Lung (tissue), 12 donors: ENCODE measurements around the gene COL4A2. TPM values are rescaled to one million over a fixed set of nuclear protein-coding genes. Genes with fewer than 3 reads are reported as not detected.

Experiments used
- ATAC-seq: fragments of 200-7000 bp; cut with Tn5 transposase; one replicate; pipeline ENCODE4 v1.9.1; 2020; ENCODE audit warnings: moderate number of reproducible peaks; ENCODE audit not compliant: insufficient read depth, low FRiP score
- DNase-seq, 3 donors: peaks; one replicate each; pipeline ENCODE4 v3.0.0-alpha.2; 2013 to 2017
- H3K27ac ChIP-seq, 2 donors: one replicate each; pipeline ENCODE4 v1.5.1; 2013; ENCODE audit warnings: mild to moderate bottlenecking in 2 of 2, moderate library complexity in 2 of 2, control low read depth in 1 of 2, inconsistent platforms in 1 of 2, low read depth in 1 of 2, low read length in 1 of 2
- H3K27me3 ChIP-seq, 3 donors: one replicate each; pipeline ENCODE4 v1.5.1; 2013; ENCODE audit warnings: low read length in 2 of 3; ENCODE audit not compliant: control insufficient read depth in 3 of 3, insufficient read depth in 3 of 3
- H3K36me3 ChIP-seq, 4 donors: one replicate each; pipeline ENCODE4 v1.5.1; 2013; ENCODE audit warnings: low read length in 4 of 4, mild to moderate bottlenecking in 1 of 4, moderate library complexity in 1 of 4; ENCODE audit not compliant: control insufficient read depth in 4 of 4, insufficient read depth in 4 of 4
- H3K4me1 ChIP-seq, 5 donors: one replicate each; pipeline ENCODE4 v1.5.1; 2013; ENCODE audit warnings: low read length in 5 of 5, mild to moderate bottlenecking in 2 of 5, moderate library complexity in 1 of 5; ENCODE audit not compliant: control insufficient read depth in 5 of 5, insufficient read depth in 5 of 5
- H3K4me3 ChIP-seq: one replicate; pipeline ENCODE4 v1.5.1; 2013; ENCODE audit warnings: mild to moderate bottlenecking, control low read depth, moderate library complexity
- H3K9ac ChIP-seq, 2 donors: one replicate each; pipeline ENCODE4 v1.5.1; 2013; ENCODE audit warnings: low read length in 2 of 2, control low read depth in 1 of 2; ENCODE audit not compliant: insufficient read depth in 1 of 2
- H3K9me3 ChIP-seq, 4 donors: one replicate each; pipeline ENCODE4 v1.5.1; 2013; ENCODE audit warnings: low read length in 3 of 4, mild to moderate bottlenecking in 1 of 4, moderate library complexity in 1 of 4; ENCODE audit not compliant: control insufficient read depth in 4 of 4, insufficient read depth in 3 of 4
- CTCF ChIP-seq: IDR thresholded peaks from 2 replicates; pipeline ENCODE4 v1.5.1; 2012; ENCODE audit warnings: mild to moderate bottlenecking; ENCODE audit errors: control extremely low read depth, extremely low read depth
- WGBS, 2 donors: extraction: QIAGEN DNeasy Blood & Tissue Kit; methylation state at CpG; one replicate each; pipeline ENCODE4 v1.1.7; 2013; 5-methylcytosine and 5-hydroxymethylcytosine counted together
- polyA plus RNA-seq, 2 donors: library from polyadenylated mRNA; stranded (reverse); fragments of 200-250 nt; gene quantifications; one replicate each; pipeline ENCODE4 v1.2.1, GENCODE V29; 2013
- total RNA-seq, 2 donors: library from RNA; depleted of rRNA in 1 of 2; stranded (reverse); fragments of >200 nt in 1 of 2; gene quantifications; one replicate each; pipeline ENCODE4 v1.2.1, GENCODE V29; 2014 to 2021
- donor health status: control.
- donor health status: control.
- donor health status: Bipolar disorder and iron deficiency.
- donor health status: healthy.
- donor health status: DM: yes; HTN: yes; CAD: no.

COL4A2 gene
- total and polyA plus RNA-seq, 4 donors: 169 to 627 (median 339) TPM

GRCh38 chr13:110506396-110506795, 199.3 kb downstream of the COL4A2 start:
- 76 to 86% methylated on average over 18 of the region's 18 CpGs for WGBS, 2 donors
- H3K9ac ChIP-seq: no peak overlapping the region
- peaks cover 19 to 50% (median 33%) of the 10 kb centered on the region in 4 donors for H3K36me3 ChIP-seq
- no peaks in the 10 kb centered on the region for H3K27me3 ChIP-seq
- no peak overlapping the region for H3K4me3 ChIP-seq
- no peak for TF ChIP-seq CTCF
- DNase-seq: peak in 2 of 3 donors; percentile 27 to 32
- peaks cover 0 to 30% (median 5%) of the 10 kb centered on the region in 5 donors for H3K4me1 ChIP-seq
- peak overlapping the region; percentile 10 to 61 for H3K27ac ChIP-seq
- no peak for ATAC-seq
- H3K9me3 ChIP-seq: no peaks in the 10 kb centered on the region

- Histone ChIP-seq H3K27me3 (no peaks in the 10 kb centered on the region), H3K27ac (peak overlapping the region; percentile 64 to 71), H3K9me3 (no peaks in the 10 kb centered on the region), H3K4me1 (peaks cover 0 to 30% (median 5%) of the 10 kb centered on the region in 5 donors), H3K9ac (no peak overlapping the region), H3K4me3 (no peak overlapping the region), H3K36me3 (peaks cover 16 to 53% (median 33%) of the 10 kb centered on the region in 4 donors)
- ATAC-seq (peak; percentile 60), DNase-seq (peak; percentile 52 to 83 (median 66))
- TF ChIP-seq CTCF: no peak
- 49 to 65% methylated on average over 17 of the region's 17 CpGs for WGBS, 2 donors
These were observed 199.9 kb downstream of the COL4A2 start for GRCh38 chr13:110506859-110507566.

- Histone ChIP-seq H3K36me3 (peaks cover 23 to 53% (median 30%) of the 10 kb centered on the region in 4 donors), H3K4me1 (peaks cover 0 to 30% (median 5%) of the 10 kb centered on the region in 5 donors), H3K9ac (no peak overlapping the region), H3K9me3 (no peaks in the 10 kb centered on the region), H3K27me3 (no peaks in the 10 kb centered on the region), H3K4me3 (no peak overlapping the region), H3K27ac (peak overlapping the region; percentile 64 to 71)
- peak in 1 of 3 donors; percentile 17 for DNase-seq
- WGBS, 2 donors: 75 to 85% methylated on average over 23 of the region's 23 CpGs
- ATAC-seq: peak; percentile 59
- TF ChIP-seq CTCF: no peak
These were observed 200.7 kb downstream of the COL4A2 start for GRCh38 chr13:110507678-110508381.
